ENCODE data around the gene TOR1AIP2.

DNA sequence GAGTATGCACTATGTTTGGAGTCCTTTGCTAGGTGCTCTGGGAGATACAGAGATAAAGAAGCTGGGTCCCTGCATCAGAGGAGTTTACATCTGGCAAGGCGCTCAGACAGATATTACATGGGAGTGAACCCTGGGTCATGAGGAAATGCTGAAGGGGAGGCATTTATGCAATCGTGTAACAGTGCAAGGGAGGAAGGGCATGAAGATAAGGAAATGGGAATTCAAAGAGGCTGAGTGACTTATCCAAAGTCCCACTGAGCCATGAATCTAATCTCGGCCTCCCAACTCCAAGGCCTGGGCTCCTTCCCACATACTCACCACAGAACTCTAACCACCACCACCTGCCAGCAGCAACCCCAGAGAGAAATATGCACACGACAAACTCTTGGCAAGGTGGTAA lies 82.9 kb downstream of the TOR1AIP2 start:
- TF ChIP-seq, protein P1, sequence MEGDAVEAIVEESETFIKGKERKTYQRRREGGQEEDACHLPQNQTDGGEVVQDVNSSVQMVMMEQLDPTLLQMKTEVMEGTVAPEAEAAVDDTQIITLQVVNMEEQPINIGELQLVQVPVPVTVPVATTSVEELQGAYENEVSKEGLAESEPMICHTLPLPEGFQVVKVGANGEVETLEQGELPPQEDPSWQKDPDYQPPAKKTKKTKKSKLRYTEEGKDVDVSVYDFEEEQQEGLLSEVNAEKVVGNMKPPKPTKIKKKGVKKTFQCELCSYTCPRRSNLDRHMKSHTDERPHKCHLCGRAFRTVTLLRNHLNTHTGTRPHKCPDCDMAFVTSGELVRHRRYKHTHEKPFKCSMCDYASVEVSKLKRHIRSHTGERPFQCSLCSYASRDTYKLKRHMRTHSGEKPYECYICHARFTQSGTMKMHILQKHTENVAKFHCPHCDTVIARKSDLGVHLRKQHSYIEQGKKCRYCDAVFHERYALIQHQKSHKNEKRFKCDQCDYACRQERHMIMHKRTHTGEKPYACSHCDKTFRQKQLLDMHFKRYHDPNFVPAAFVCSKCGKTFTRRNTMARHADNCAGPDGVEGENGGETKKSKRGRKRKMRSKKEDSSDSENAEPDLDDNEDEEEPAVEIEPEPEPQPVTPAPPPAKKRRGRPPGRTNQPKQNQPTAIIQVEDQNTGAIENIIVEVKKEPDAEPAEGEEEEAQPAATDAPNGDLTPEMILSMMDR (IDR thresholded peaks at IDR 0.05; ENCODE audit: low read depth, low read length): no peak
- no peak for TF ChIP-seq EZH2phosphoT487 (IDR thresholded peaks at IDR 0.05; ENCODE audit: low read depth)
